ENCODE data around the gene PKIB. TPM values are rescaled to one million over a fixed set of nuclear protein-coding genes. Genes with fewer than 3 reads are reported as not detected.

Gene PKIB
- total and polyA plus RNA-seq, 2 of the 4 experiments (the other 2 are of a cell fraction), result 6.3 to 13.1 TPM

GRCh38 chr6:122621638-122622037 is 11.4 kb downstream of the PKIB start:
- Histone ChIP-seq H2AK5ac (ENCODE audit: low read depth, low read length) (no peak overlapping the region), H3K4me3 (ENCODE audit: insufficient read depth, low read depth, low read length) (no peak overlapping the region), H2BK5ac (ENCODE audit: low read depth, low read length, poor library complexity, severe bottlenecking) (no peak overlapping the region), H3K27ac (ENCODE audit: insufficient read depth, low read length) (no peak overlapping the region), H3K27me3 (ENCODE audit: control insufficient read depth, insufficient read depth, low read length) (no peaks in the 10 kb centered on the region), H3K18ac (ENCODE audit: low read depth, low read length) (no peak overlapping the region), H3K9me3 (ENCODE audit: control insufficient read depth, insufficient read depth, low read length) (no peaks in the 10 kb centered on the region), H3K14ac (replicated peaks; ENCODE audit: low read depth, low read length) (no peak overlapping the region), H3K36me3 (ENCODE audit: control insufficient read depth, insufficient read depth, low read length) (no peaks in the 10 kb centered on the region), H2AFZ (replicated peaks; ENCODE audit: low read length, poor library complexity) (no peak overlapping the region), H3K56ac (ENCODE audit: extremely low read depth, insufficient read depth, low read length) (no peak overlapping the region), H3K79me1 (ENCODE audit: low read depth in 1 of 2, low read length in 2 of 2) (no peaks in the 10 kb centered on the region), H4K20me1 (ENCODE audit: insufficient read depth, low read length) (no peaks in the 10 kb centered on the region), H3K23ac (ENCODE audit: low read depth, low read length) (no peak overlapping the region), H3K9me1 (ENCODE audit: insufficient read depth, low read length) (no peaks in the 10 kb centered on the region), H2BK15ac (ENCODE audit: low read depth, low read length) (no peak overlapping the region), H3K4me2 (ENCODE audit: low read depth, low read length) (no peak overlapping the region), H2BK20ac (ENCODE audit: low read depth, low read length) (no peak overlapping the region), H4K5ac (ENCODE audit: low read depth, low read length) (no peak overlapping the region), H4K91ac (ENCODE audit: insufficient read depth, low read depth, low read length) (no peak overlapping the region), H4K8ac (ENCODE audit: low read depth in 2 of 2, low read length in 2 of 2) (no peak overlapping the region), H3K9ac (ENCODE audit: low read depth, low read length) (no peak overlapping the region), H2AK9ac (replicated peaks; ENCODE audit: low read depth, low read length, poor library complexity) (no peak overlapping the region), H3K4me1 (ENCODE audit: control insufficient read depth, insufficient read depth, low read length) (no peaks in the 10 kb centered on the region), H3K4ac (ENCODE audit: low read depth, low read length) (no peak overlapping the region), H2BK120ac (ENCODE audit: low read depth, low read length) (no peak overlapping the region)
- ATAC-seq (ENCODE audit: low read depth), result no peak
- in situ Hi-C loops (cut with MboI; ENCODE audit: low sequenced_read_pairs), result no loop called here
- intact Hi-C loops (cut with micrococcal nuclease), result no loop called here
- BruUV-seq (replicated peaks), result no TSS peak
- no peak for DNase-seq
- TF ChIP-seq BHLHE40 (IDR thresholded peaks at IDR 0.05; ENCODE audit: low read depth, low read length) (no peak), SMC3 (IDR thresholded peaks at IDR 0.05; ENCODE audit: low read depth, low read length) (no peak), MAZ (IDR thresholded peaks at IDR 0.05; ENCODE audit: borderline replicate concordance, low read depth, low read length) (no peak), CEBPB (IDR thresholded peaks at IDR 0.05; ENCODE audit: low read depth, low read length) (no peak), RFX5 (IDR thresholded peaks at IDR 0.05; ENCODE audit: low read depth, low read length) (no peak), MAFK (IDR thresholded peaks at IDR 0.05; ENCODE audit: low read depth, low read length) (no peak), FOS (IDR thresholded peaks at IDR 0.05; ENCODE audit: low read depth, low read length) (no peak), RCOR1 (IDR thresholded peaks at IDR 0.05; ENCODE audit: insufficient replicate concordance, low read length) (no peak), MXI1 (IDR thresholded peaks at IDR 0.05; ENCODE audit: borderline replicate concordance, low read depth, low read length) (no peak), POLR2A (IDR thresholded peaks at IDR 0.05; ENCODE audit: low read depth, low read length) (no peak), CHD1 (IDR thresholded peaks at IDR 0.05; ENCODE audit: low read depth, low read length) (no peak), RAD21 (IDR thresholded peaks at IDR 0.05; ENCODE audit: low read length) (no peak), NFE2L2 (IDR thresholded peaks at IDR 0.05; ENCODE audit: low read depth, low read length) (no peak)
- TF ChIP-seq, protein P1, sequence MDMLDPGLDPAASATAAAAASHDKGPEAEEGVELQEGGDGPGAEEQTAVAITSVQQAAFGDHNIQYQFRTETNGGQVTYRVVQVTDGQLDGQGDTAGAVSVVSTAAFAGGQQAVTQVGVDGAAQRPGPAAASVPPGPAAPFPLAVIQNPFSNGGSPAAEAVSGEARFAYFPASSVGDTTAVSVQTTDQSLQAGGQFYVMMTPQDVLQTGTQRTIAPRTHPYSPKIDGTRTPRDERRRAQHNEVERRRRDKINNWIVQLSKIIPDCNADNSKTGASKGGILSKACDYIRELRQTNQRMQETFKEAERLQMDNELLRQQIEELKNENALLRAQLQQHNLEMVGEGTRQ (IDR thresholded peaks at IDR 0.05; ENCODE audit: low read depth, low read length), result no peak
- TF ChIP-seq, protein P2, sequence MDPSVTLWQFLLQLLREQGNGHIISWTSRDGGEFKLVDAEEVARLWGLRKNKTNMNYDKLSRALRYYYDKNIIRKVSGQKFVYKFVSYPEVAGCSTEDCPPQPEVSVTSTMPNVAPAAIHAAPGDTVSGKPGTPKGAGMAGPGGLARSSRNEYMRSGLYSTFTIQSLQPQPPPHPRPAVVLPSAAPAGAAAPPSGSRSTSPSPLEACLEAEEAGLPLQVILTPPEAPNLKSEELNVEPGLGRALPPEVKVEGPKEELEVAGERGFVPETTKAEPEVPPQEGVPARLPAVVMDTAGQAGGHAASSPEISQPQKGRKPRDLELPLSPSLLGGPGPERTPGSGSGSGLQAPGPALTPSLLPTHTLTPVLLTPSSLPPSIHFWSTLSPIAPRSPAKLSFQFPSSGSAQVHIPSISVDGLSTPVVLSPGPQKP (IDR thresholded peaks at IDR 0.05; ENCODE audit: borderline replicate concordance, low read depth, low read length), result no peak
- ChIA-PET POLR2A (ENCODE audit: unreplicated experiment) (no interaction called here), CTCF (no interaction called here)
- no CpG with 5 or more reads among the region's 2 CpGs for WGBS, 2 experiments (ENCODE audit: extremely low coverage in 2 of 2, insufficient read length in 1 of 2)
- dilution Hi-C loops (cut with HindIII; ENCODE audit: low sequenced_read_pairs, unreplicated experiment), result no loop called here

Measured in IMR-90 (cell line).